ENCODE measurements around the gene CDKAL1. TPM values are rescaled to one million over a fixed set of nuclear protein-coding genes. Genes with fewer than 3 reads are reported as not detected.

Gene CDKAL1
- total and polyA plus RNA-seq, 2 of the 13 experiments (the other 11 are each of a cell fraction or from before 2014, with no cell fraction given): 9.5 to 27.7 TPM

GRCh38 chr6:21270636-21271201 lies 736.5 kb downstream of the CDKAL1 start (continued):
- TF ChIP-seq, protein P1, sequence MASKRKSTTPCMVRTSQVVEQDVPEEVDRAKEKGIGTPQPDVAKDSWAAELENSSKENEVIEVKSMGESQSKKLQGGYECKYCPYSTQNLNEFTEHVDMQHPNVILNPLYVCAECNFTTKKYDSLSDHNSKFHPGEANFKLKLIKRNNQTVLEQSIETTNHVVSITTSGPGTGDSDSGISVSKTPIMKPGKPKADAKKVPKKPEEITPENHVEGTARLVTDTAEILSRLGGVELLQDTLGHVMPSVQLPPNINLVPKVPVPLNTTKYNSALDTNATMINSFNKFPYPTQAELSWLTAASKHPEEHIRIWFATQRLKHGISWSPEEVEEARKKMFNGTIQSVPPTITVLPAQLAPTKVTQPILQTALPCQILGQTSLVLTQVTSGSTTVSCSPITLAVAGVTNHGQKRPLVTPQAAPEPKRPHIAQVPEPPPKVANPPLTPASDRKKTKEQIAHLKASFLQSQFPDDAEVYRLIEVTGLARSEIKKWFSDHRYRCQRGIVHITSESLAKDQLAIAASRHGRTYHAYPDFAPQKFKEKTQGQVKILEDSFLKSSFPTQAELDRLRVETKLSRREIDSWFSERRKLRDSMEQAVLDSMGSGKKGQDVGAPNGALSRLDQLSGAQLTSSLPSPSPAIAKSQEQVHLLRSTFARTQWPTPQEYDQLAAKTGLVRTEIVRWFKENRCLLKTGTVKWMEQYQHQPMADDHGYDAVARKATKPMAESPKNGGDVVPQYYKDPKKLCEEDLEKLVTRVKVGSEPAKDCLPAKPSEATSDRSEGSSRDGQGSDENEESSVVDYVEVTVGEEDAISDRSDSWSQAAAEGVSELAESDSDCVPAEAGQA (IDR thresholded peaks at IDR 0.05; ENCODE audit: low read depth): no peak
- TF ChIP-seq, protein P1 (CRISPR knock-in tag; IDR thresholded peaks at IDR 0.05; ENCODE audit: borderline replicate concordance): no peak
- TF ChIP-seq TEAD3 (CRISPR knock-in tag; optimal IDR thresholded peaks at IDR 0.05; ENCODE audit: borderline replicate concordance): no peak
- TF ChIP-seq KDM6A (CRISPR knock-in tag; IDR thresholded peaks at IDR 0.05; ENCODE audit: low read depth): no peak
- TF ChIP-seq THRA (CRISPR knock-in tag; IDR thresholded peaks at IDR 0.05; ENCODE audit: borderline replicate concordance): no peak
- 0 out of 2 replicates have a peak, but pooled peaks have one; percentile 36 for TF ChIP-seq KDM2A (CRISPR knock-in tag; IDR thresholded peaks at IDR 0.05; ENCODE audit: borderline replicate concordance, low read depth)
- peak; percentile 53; the same call in 1 of the 2 replicates for TF ChIP-seq PITX1 (CRISPR knock-in tag; IDR thresholded peaks at IDR 0.05)
- TF ChIP-seq ZFY (CRISPR knock-in tag; IDR thresholded peaks at IDR 0.05): peak; percentile 32; the same call in 1 of the 2 replicates
- TF ChIP-seq ZNF136 (CRISPR knock-in tag; IDR thresholded peaks at IDR 0.05; ENCODE audit: low read depth): 0 out of 2 replicates have a peak, but pooled peaks have one; percentile 52
- no peak for TF ChIP-seq ZBTB46 (CRISPR knock-in tag; IDR thresholded peaks at IDR 0.05; ENCODE audit: borderline replicate concordance)
